ENCODE results near the gene IRF6.
A peak's percentile ranks its signal among the peaks of the same experiment; 100 is the strongest.

Gene IRF6

DNA sequence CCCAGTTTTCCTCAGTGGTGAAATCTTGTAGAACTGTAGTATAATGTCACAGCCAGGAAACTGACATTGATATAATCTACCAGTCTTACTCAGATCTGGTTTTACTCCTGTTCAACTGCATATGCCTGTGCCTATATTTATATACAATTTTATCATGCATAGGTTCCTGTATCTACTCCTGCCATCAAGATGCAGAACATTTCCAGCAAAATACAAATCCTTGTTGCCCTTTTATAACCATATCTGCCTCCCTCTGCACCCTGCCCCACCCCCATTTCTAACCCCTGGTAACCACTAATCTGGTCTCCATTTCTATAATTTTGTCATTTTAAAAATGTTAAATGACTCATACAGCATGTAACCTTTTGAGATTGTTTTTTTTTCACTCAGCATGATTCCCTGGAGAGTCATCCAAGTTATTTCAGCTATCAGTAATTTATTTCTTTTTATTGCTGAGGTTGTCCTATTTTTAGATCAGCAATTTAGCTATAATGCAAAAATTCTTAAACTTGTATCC lies 29.9 kb upstream of the IRF6 start:
- peak; percentile 25 for DNase-seq (ENCODE audit: low read depth)
- H3K4me3 ChIP-seq (replicated peaks; ENCODE audit: low read depth, low read length) = no peak overlapping the region
- TF ChIP-seq, protein P1, sequence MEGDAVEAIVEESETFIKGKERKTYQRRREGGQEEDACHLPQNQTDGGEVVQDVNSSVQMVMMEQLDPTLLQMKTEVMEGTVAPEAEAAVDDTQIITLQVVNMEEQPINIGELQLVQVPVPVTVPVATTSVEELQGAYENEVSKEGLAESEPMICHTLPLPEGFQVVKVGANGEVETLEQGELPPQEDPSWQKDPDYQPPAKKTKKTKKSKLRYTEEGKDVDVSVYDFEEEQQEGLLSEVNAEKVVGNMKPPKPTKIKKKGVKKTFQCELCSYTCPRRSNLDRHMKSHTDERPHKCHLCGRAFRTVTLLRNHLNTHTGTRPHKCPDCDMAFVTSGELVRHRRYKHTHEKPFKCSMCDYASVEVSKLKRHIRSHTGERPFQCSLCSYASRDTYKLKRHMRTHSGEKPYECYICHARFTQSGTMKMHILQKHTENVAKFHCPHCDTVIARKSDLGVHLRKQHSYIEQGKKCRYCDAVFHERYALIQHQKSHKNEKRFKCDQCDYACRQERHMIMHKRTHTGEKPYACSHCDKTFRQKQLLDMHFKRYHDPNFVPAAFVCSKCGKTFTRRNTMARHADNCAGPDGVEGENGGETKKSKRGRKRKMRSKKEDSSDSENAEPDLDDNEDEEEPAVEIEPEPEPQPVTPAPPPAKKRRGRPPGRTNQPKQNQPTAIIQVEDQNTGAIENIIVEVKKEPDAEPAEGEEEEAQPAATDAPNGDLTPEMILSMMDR (IDR thresholded peaks at IDR 0.05; ENCODE audit: low read length, missing control alignments) = no peak

DNA sequence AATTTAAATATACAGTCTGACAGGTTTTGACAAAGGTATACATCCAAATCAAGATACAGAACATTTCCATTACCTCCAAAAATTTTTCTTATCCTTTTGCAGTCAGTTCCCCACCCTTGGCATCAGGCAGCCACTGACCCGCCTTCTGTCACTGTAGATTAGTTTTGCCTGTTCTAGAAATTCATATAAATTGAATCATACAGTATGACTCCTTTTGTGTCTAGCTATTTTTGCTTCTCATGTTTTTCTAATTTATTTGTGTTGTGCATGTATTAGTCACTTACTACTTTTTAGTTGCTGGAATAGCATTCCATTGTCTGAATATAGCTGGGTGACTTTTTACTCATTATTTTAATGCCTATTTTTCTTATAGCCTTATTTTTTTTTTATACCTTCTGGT lies 25.7 kb upstream of the IRF6 start:
- no peak overlapping the region for H3K4me3 ChIP-seq (replicated peaks; ENCODE audit: low read depth, low read length)
- no peak for DNase-seq (ENCODE audit: low read depth)
- TF ChIP-seq, protein P1 (IDR thresholded peaks at IDR 0.05; ENCODE audit: low read length, missing control alignments) = no peak

DNA sequence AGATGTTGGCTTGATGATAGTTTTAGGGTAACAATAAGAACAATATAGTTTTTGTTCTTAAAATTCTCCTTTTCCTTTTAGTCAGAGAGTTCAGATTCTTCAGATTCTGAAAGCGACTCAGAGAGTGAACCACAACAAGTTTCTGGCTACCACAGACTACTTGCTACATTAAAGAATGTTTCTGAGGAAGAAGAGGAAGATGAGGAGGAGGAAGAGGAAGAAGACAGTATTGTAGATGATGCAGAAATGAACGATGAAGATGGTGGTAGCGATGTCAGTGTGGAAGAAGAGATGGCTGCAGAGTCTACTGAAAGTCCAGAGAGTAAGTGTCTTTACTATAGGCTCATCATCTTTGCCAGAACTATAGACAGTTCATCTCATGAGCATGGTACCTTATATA lies 24.8 kb upstream of the IRF6 start:
- no peak for DNase-seq (ENCODE audit: low read depth)
- TF ChIP-seq, protein P1 (IDR thresholded peaks at IDR 0.05; ENCODE audit: low read length, missing control alignments) = no peak

GRCh38 chr1:209829716-209830115 lies 23.8 kb upstream of the IRF6 start:
- H3K4me3 ChIP-seq (replicated peaks; ENCODE audit: low read depth, low read length) = no peak overlapping the region
- TF ChIP-seq, protein P1 (IDR thresholded peaks at IDR 0.05; ENCODE audit: low read length, missing control alignments) = no peak
- DNase-seq (ENCODE audit: low read depth) = no peak

More for the DNA sequence above, 24.8 kb upstream of the IRF6 start:
- H3K4me3 ChIP-seq (replicated peaks; ENCODE audit: low read depth, low read length) = no peak overlapping the region

- peak; percentile 99 for DNase-seq (ENCODE audit: low read depth)
- TF ChIP-seq, protein P1 (IDR thresholded peaks at IDR 0.05; ENCODE audit: low read length, missing control alignments) = peak; percentile 85
- peak within 1 kb of the TSS; percentile 97 for H3K4me3 ChIP-seq (replicated peaks; ENCODE audit: low read depth, low read length)
Measured at GRCh38 chr1:209827384-209828262, 21.7 kb upstream of the IRF6 start, which contains the start of gene UTP25. Gene UTP25, plus strand, starts transcription at chr1:209827972. Its CDS starts 92 bp downstream, at chr1:209828064.

GRCh38 chr1:209825591-209826434 lies 19.9 kb upstream of the IRF6 start:
- H3K4me3 ChIP-seq (replicated peaks; ENCODE audit: low read depth, low read length) = no peak overlapping the region
- TF ChIP-seq, protein P1 (IDR thresholded peaks at IDR 0.05; ENCODE audit: low read length, missing control alignments) = no peak
- DNase-seq (ENCODE audit: low read depth) = no peak
